Panc1 (cell line): ENCODE data around the gene RETREG1. TPM values are rescaled to one million over a fixed set of nuclear protein-coding genes. Genes with fewer than 3 reads are reported as not detected.

ENCODE experiments used
- ATAC-seq: fragments of 200-7000 bp; cut with Tn5 transposase; 2 replicates; pipeline ENCODE4 v1.9.1; 2020; ENCODE audit warnings: mild to moderate bottlenecking, moderate library complexity
- BruUV-seq: library from RNA; stranded (reverse); fragments of 400-500 nt; replicated peaks from 2 replicates; lab custom pipeline; 2021; lab: Mats Ljungman, UMichigan
- CTCF ChIA-PET: fragments of 300-600 bp; sonication (Branson Sonifier 250); formaldehyde crosslinking; loops from one replicate; lab custom pipeline; 2022; ENCODE audit warnings: antibody characterized with exemption; lab: Charles Lee
- POLR2A ChIA-PET: fragments of 300-600 bp; sonication (Branson Sonifier 250); formaldehyde crosslinking; loops from one replicate; lab custom pipeline; 2022; ENCODE audit warnings: antibody characterized with exemption; lab: Charles Lee
- DNase-seq: peaks from one replicate; pipeline ENCODE4 v3.0.0-alpha.2; 2010; ENCODE audit warnings: low read depth, low spot score
- H3K27ac ChIP-seq: 2 replicates; pipeline ENCODE4 v1.5.1; 2011; ENCODE audit warnings: mild to moderate bottlenecking, low read length, inconsistent platforms
- H3K27me3 ChIP-seq: fragments of 200-500 bp; sonication (Bioruptor generic); 2 replicates; pipeline ENCODE4 v1.6.0; 2014; ENCODE audit warnings: low read length, inconsistent platforms; ENCODE audit not compliant: control insufficient read depth, insufficient read depth
- H3K36me3 ChIP-seq: fragments of 200-500 bp; sonication (Bioruptor generic); 2 replicates; pipeline ENCODE4 v1.5.1; 2014; ENCODE audit warnings: inconsistent platforms, mild to moderate bottlenecking, low read length, moderate library complexity; ENCODE audit not compliant: control insufficient read depth, insufficient read depth
- H3K4me1 ChIP-seq: 2 replicates; pipeline ENCODE4 v1.5.1; 2011; ENCODE audit warnings: inconsistent platforms, mild to moderate bottlenecking, low read length, moderate library complexity; ENCODE audit not compliant: control insufficient read depth, insufficient read depth
- H3K4me3 ChIP-seq, 2 experiments: 2 replicates each; pipeline ENCODE4 v1.5.1; 2011 to 2012; ENCODE audit warnings: low read depth in 2 of 2, low read length in 2 of 2, mild to moderate bottlenecking in 2 of 2, inconsistent platforms in 1 of 2, moderate library complexity in 1 of 2
- H3K9me3 ChIP-seq: fragments of 200-500 bp; sonication (Bioruptor generic); 2 replicates; pipeline ENCODE4 v1.5.1; 2014; ENCODE audit warnings: low read depth, mild to moderate bottlenecking, inconsistent platforms, low read length, moderate library complexity; ENCODE audit not compliant: control insufficient read depth, insufficient read depth
- CTCF ChIP-seq: fragments of 450-650 bp; IDR thresholded peaks from 2 replicates; pipeline ENCODE4 v1.5.1; 2017; ENCODE audit warnings: mild to moderate bottlenecking
- POLR2AphosphoS5 ChIP-seq: IDR thresholded peaks from 2 replicates; pipeline ENCODE4 v1.6.1; 2012; ENCODE audit warnings: mild to moderate bottlenecking, low read depth, low read length, moderate library complexity
- REST ChIP-seq, 2 experiments: IDR thresholded peaks; 2 replicates each; pipeline ENCODE4 v1.6.1; 2011 to 2012; ENCODE audit warnings: low read depth in 2 of 2, control low read depth in 1 of 2, low read length in 1 of 2, mild to moderate bottlenecking in 1 of 2, moderate library complexity in 1 of 2; ENCODE audit not compliant: insufficient read depth in 1 of 2
- SIN3A ChIP-seq: IDR thresholded peaks from 2 replicates; pipeline ENCODE4 v1.6.1; 2012; ENCODE audit warnings: low read depth, mild to moderate bottlenecking, low read length, moderate library complexity, borderline replicate concordance; ENCODE audit not compliant: insufficient read depth
- TCF7L2 ChIP-seq: IDR thresholded peaks from 2 replicates; pipeline ENCODE4 v1.6.1; 2011; ENCODE audit warnings: mild to moderate bottlenecking, low read depth, low read length, inconsistent platforms
- in situ Hi-C: cut with HindIII; loops from 2 replicates; pipeline ENCODE4 v1.10.0; 2016; ENCODE audit warnings: low sequenced_read_pairs, low pct_unique_long_range_greater_than_20kb
- intact Hi-C: fragments of 100-400 bp; cut with micrococcal nuclease; formaldehyde crosslinking; loops from one replicate; pipeline ENCODE4 v1.10.0; 2022; ENCODE audit not compliant: unreplicated experiment
- total RNA-seq: library from RNA; stranded (reverse); gene quantifications from one replicate; pipeline ENCODE4 v1.2.1, GENCODE V29; 2021; ENCODE audit not compliant: unreplicated experiment

The RETREG1 gene
- total RNA-seq, 1 experiment from 2014 or later: 0.74 TPM

DNA sequence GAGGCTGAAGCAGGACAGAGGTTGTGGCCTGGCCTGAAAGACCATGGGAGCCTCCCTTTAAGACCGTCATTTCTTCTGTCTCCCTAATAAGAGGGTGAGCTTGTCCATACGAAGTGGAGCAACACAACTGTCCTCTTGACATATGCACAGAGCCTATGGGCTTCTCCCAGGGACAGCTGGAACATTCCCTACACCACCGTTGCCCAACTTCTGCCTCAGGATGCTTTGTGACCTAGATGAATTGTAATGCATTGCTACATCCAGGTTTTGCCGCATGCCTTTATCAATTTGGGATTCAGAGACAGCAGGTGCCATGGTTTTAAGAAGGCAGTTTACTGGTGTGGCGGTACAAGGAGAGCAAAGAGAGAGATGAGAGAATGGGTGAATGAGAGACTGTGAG is 116.8 kb downstream of the RETREG1 start:
- H3K4me3 ChIP-seq: no peak overlapping the region
- no TSS peak for BruUV-seq
- DNase-seq: no peak
- no peaks in the 10 kb centered on the region for H3K4me1 ChIP-seq
- in situ Hi-C loops: no loop called here
- POLR2A ChIA-PET: no interaction called here
- CTCF ChIA-PET: interaction anchor here (0.6 kb wide), 1 partner anchor 466 kb away, joined by 3 read pairs; no protein-coding TSS in a partner anchor
- intact Hi-C loops: no loop called here
- no peak for ATAC-seq
- no peaks in the 10 kb centered on the region for H3K36me3 ChIP-seq
- H3K9me3 ChIP-seq: no peaks in the 10 kb centered on the region
- TF ChIP-seq TCF7L2: no peak
- TF ChIP-seq SIN3A: no peak
- TF ChIP-seq REST (IDR thresholded peaks at IDR 0.05; ENCODE audit: insufficient read depth in 1 of 2, low read depth in 2 of 2, low read length in 1 of 2): no peak
- no peak for TF ChIP-seq CTCF
- TF ChIP-seq POLR2AphosphoS5: no peak
- no peak overlapping the region for H3K27ac ChIP-seq
- H3K27me3 ChIP-seq: no peaks in the 10 kb centered on the region

- no peak for ATAC-seq
- no TSS peak for BruUV-seq
Observed at GRCh38 chr5:16497546-16497945, 119.3 kb downstream of the RETREG1 start.

More at GRCh38 chr5:16497546-16497945, 119.3 kb downstream of the RETREG1 start:
- in situ Hi-C loops (no loop called here), intact Hi-C loops (no loop called here)
- TF ChIP-seq CTCF (no peak), TCF7L2 (no peak), POLR2AphosphoS5 (no peak), SIN3A (no peak), REST (IDR thresholded peaks at IDR 0.05; ENCODE audit: insufficient read depth in 1 of 2, low read depth in 2 of 2, low read length in 1 of 2) (no peak)
- Histone ChIP-seq H3K27me3 (no peaks in the 10 kb centered on the region), H3K36me3 (no peaks in the 10 kb centered on the region), H3K27ac (no peak overlapping the region), H3K4me1 (no peaks in the 10 kb centered on the region), H3K9me3 (no peaks in the 10 kb centered on the region), H3K4me3 (no peak overlapping the region)
- ChIA-PET POLR2A (no interaction called here), CTCF (no interaction called here)
- DNase-seq: no peak
